ENCODE data around the gene TDRD5.

Gene TDRD5

GRCh38 chr1:179707406-179707805 lies 115.8 kb downstream of the TDRD5 start:
- Histone ChIP-seq H3K4me3 (ENCODE audit: low read length in 2 of 2) (no peak overlapping the region), H3K27me3 (ENCODE audit: control insufficient read depth in 1 of 2, insufficient read depth in 2 of 2, low read length in 2 of 2) (no peaks in the 10 kb centered on the region), H3K27ac (ENCODE audit: low read length) (no peak overlapping the region), H3K9ac (ENCODE audit: low read length in 2 of 2) (no peak overlapping the region), H3K4me1 (ENCODE audit: control insufficient read depth, insufficient read depth, low read length) (no peaks in the 10 kb centered on the region), H3K9me3 (ENCODE audit: control insufficient read depth in 2 of 2, low read length in 2 of 2) (no peaks in the 10 kb centered on the region), H3K36me3 (ENCODE audit: control insufficient read depth in 2 of 2, insufficient read depth in 2 of 2, low read length in 2 of 2) (no peaks in the 10 kb centered on the region)

- Histone ChIP-seq H3K27me3 (ENCODE audit: control insufficient read depth in 1 of 2, insufficient read depth in 2 of 2, low read length in 2 of 2) (no peaks in the 10 kb centered on the region), H3K4me1 (ENCODE audit: control insufficient read depth, insufficient read depth, low read length) (no peaks in the 10 kb centered on the region), H3K4me3 (ENCODE audit: low read length in 2 of 2) (no peak overlapping the region), H3K9ac (ENCODE audit: low read length in 2 of 2) (no peak overlapping the region), H3K9me3 (ENCODE audit: control insufficient read depth in 2 of 2, low read length in 2 of 2) (no peaks in the 10 kb centered on the region), H3K27ac (ENCODE audit: low read length) (no peak overlapping the region), H3K36me3 (ENCODE audit: control insufficient read depth in 2 of 2, insufficient read depth in 2 of 2, low read length in 2 of 2) (no peaks in the 10 kb centered on the region)
These were observed 117.0 kb downstream of the TDRD5 start for GRCh38 chr1:179708434-179709195.

- no peak overlapping the region for H3K27ac ChIP-seq (ENCODE audit: low read length)
- peaks cover 0 to 2% of the 10 kb centered on the region in 2 donors for H3K9me3 ChIP-seq (ENCODE audit: control insufficient read depth in 2 of 2, low read length in 2 of 2)
- no peaks in the 10 kb centered on the region for H3K4me1 ChIP-seq (ENCODE audit: control insufficient read depth, insufficient read depth, low read length)
- H3K36me3 ChIP-seq (ENCODE audit: control insufficient read depth in 2 of 2, insufficient read depth in 2 of 2, low read length in 2 of 2) = no peaks in the 10 kb centered on the region
- no peaks in the 10 kb centered on the region for H3K27me3 ChIP-seq (ENCODE audit: control insufficient read depth in 1 of 2, insufficient read depth in 2 of 2, low read length in 2 of 2)
- H3K9ac ChIP-seq (ENCODE audit: low read length in 2 of 2) = no peak overlapping the region
- no peak overlapping the region for H3K4me3 ChIP-seq (ENCODE audit: low read length in 2 of 2)
These were observed 118.3 kb downstream of the TDRD5 start for GRCh38 chr1:179709841-179710329.

- Histone ChIP-seq H3K9me3 (ENCODE audit: control insufficient read depth in 2 of 2, low read length in 2 of 2) (peaks cover 0 to 17% of the 10 kb centered on the region in 2 donors), H3K4me3 (ENCODE audit: low read length in 2 of 2) (no peak overlapping the region), H3K27me3 (ENCODE audit: control insufficient read depth in 1 of 2, insufficient read depth in 2 of 2, low read length in 2 of 2) (no peaks in the 10 kb centered on the region), H3K27ac (ENCODE audit: low read length) (no peak overlapping the region), H3K9ac (ENCODE audit: low read length in 2 of 2) (no peak overlapping the region), H3K4me1 (ENCODE audit: control insufficient read depth, insufficient read depth, low read length) (no peaks in the 10 kb centered on the region), H3K36me3 (ENCODE audit: control insufficient read depth in 2 of 2, insufficient read depth in 2 of 2, low read length in 2 of 2) (no peaks in the 10 kb centered on the region)
These were observed 122.5 kb downstream of the TDRD5 start for GRCh38 chr1:179714159-179714558.

- H3K9ac ChIP-seq (ENCODE audit: low read length in 2 of 2) = no peak overlapping the region
- H3K27ac ChIP-seq (ENCODE audit: low read length) = no peak overlapping the region
- H3K4me3 ChIP-seq (ENCODE audit: low read length in 2 of 2) = no peak overlapping the region
- no peaks in the 10 kb centered on the region for H3K27me3 ChIP-seq (ENCODE audit: control insufficient read depth in 1 of 2, insufficient read depth in 2 of 2, low read length in 2 of 2)
- no peaks in the 10 kb centered on the region for H3K36me3 ChIP-seq (ENCODE audit: control insufficient read depth in 2 of 2, insufficient read depth in 2 of 2, low read length in 2 of 2)
- no peaks in the 10 kb centered on the region for H3K4me1 ChIP-seq (ENCODE audit: control insufficient read depth, insufficient read depth, low read length)
- H3K9me3 ChIP-seq (ENCODE audit: control insufficient read depth in 2 of 2, low read length in 2 of 2) = peaks cover 0 to 17% of the 10 kb centered on the region in 2 donors
These were observed 123.0 kb downstream of the TDRD5 start for GRCh38 chr1:179714623-179715022.

- H3K27me3 ChIP-seq (ENCODE audit: control insufficient read depth in 1 of 2, insufficient read depth in 2 of 2, low read length in 2 of 2) = no peaks in the 10 kb centered on the region
- H3K36me3 ChIP-seq (ENCODE audit: control insufficient read depth in 2 of 2, insufficient read depth in 2 of 2, low read length in 2 of 2) = no peaks in the 10 kb centered on the region
- no peaks in the 10 kb centered on the region for H3K4me1 ChIP-seq (ENCODE audit: control insufficient read depth, insufficient read depth, low read length)
- H3K9me3 ChIP-seq (ENCODE audit: control insufficient read depth in 2 of 2, low read length in 2 of 2) = peaks cover 0 to 17% of the 10 kb centered on the region in 2 donors
- H3K4me3 ChIP-seq (ENCODE audit: low read length in 2 of 2) = no peak overlapping the region
- no peak overlapping the region for H3K27ac ChIP-seq (ENCODE audit: low read length)
- H3K9ac ChIP-seq (ENCODE audit: low read length in 2 of 2) = no peak overlapping the region
These were observed 127.6 kb downstream of the TDRD5 start for GRCh38 chr1:179719272-179719671.

- no peak overlapping the region for H3K4me3 ChIP-seq (ENCODE audit: low read length in 2 of 2)
- H3K27ac ChIP-seq (ENCODE audit: low read length) = no peak overlapping the region
- no peak overlapping the region for H3K9ac ChIP-seq (ENCODE audit: low read length in 2 of 2)
- H3K9me3 ChIP-seq (ENCODE audit: control insufficient read depth in 2 of 2, low read length in 2 of 2) = no peaks in the 10 kb centered on the region
- no peaks in the 10 kb centered on the region for H3K36me3 ChIP-seq (ENCODE audit: control insufficient read depth in 2 of 2, insufficient read depth in 2 of 2, low read length in 2 of 2)
- H3K27me3 ChIP-seq (ENCODE audit: control insufficient read depth in 1 of 2, insufficient read depth in 2 of 2, low read length in 2 of 2) = peaks cover 0 to 3% of the 10 kb centered on the region in 2 donors
- H3K4me1 ChIP-seq (ENCODE audit: control insufficient read depth, insufficient read depth, low read length) = no peaks in the 10 kb centered on the region
These were observed 136.6 kb downstream of the TDRD5 start for GRCh38 chr1:179728271-179728670.

- Histone ChIP-seq H3K27me3 (ENCODE audit: control insufficient read depth in 1 of 2, insufficient read depth in 2 of 2, low read length in 2 of 2) (peaks cover 2 to 3% of the 10 kb centered on the region in 2 donors), H3K27ac (ENCODE audit: low read length) (no peak overlapping the region), H3K4me3 (ENCODE audit: low read length in 2 of 2) (no peak overlapping the region), H3K36me3 (ENCODE audit: control insufficient read depth in 2 of 2, insufficient read depth in 2 of 2, low read length in 2 of 2) (no peaks in the 10 kb centered on the region), H3K9ac (ENCODE audit: low read length in 2 of 2) (no peak overlapping the region), H3K9me3 (ENCODE audit: control insufficient read depth in 2 of 2, low read length in 2 of 2) (no peaks in the 10 kb centered on the region), H3K4me1 (ENCODE audit: control insufficient read depth, insufficient read depth, low read length) (no peaks in the 10 kb centered on the region)
These were observed 138.2 kb downstream of the TDRD5 start for GRCh38 chr1:179729881-179730280.

GRCh38 chr1:179731643-179732042 lies 140.0 kb downstream of the TDRD5 start:
- Histone ChIP-seq H3K9ac (ENCODE audit: low read length in 2 of 2) (no peak overlapping the region), H3K27ac (ENCODE audit: low read length) (no peak overlapping the region), H3K9me3 (ENCODE audit: control insufficient read depth in 2 of 2, low read length in 2 of 2) (no peaks in the 10 kb centered on the region), H3K4me3 (ENCODE audit: low read length in 2 of 2) (no peak overlapping the region), H3K4me1 (ENCODE audit: control insufficient read depth, insufficient read depth, low read length) (no peaks in the 10 kb centered on the region), H3K36me3 (ENCODE audit: control insufficient read depth in 2 of 2, insufficient read depth in 2 of 2, low read length in 2 of 2) (no peaks in the 10 kb centered on the region), H3K27me3 (ENCODE audit: control insufficient read depth in 1 of 2, insufficient read depth in 2 of 2, low read length in 2 of 2) (peaks cover 2 to 3% of the 10 kb centered on the region in 2 donors)

Measured in stomach smooth muscle (tissue), 2 donors.